IPS-NIHi11 (cell line): ENCODE measurements around the gene LRRC14B.
"Not testable (repeated sequence)": the region's sequence is repeated elsewhere in the genome, so short reads cannot be mapped to it uniquely, and the experiment has no call there.

Experiments
- DNase-seq: peaks from one replicate; pipeline ENCODE4 v3.0.0; 2012; ENCODE audit warnings: mixed read lengths, low spot score

Gene LRRC14B

DNA sequence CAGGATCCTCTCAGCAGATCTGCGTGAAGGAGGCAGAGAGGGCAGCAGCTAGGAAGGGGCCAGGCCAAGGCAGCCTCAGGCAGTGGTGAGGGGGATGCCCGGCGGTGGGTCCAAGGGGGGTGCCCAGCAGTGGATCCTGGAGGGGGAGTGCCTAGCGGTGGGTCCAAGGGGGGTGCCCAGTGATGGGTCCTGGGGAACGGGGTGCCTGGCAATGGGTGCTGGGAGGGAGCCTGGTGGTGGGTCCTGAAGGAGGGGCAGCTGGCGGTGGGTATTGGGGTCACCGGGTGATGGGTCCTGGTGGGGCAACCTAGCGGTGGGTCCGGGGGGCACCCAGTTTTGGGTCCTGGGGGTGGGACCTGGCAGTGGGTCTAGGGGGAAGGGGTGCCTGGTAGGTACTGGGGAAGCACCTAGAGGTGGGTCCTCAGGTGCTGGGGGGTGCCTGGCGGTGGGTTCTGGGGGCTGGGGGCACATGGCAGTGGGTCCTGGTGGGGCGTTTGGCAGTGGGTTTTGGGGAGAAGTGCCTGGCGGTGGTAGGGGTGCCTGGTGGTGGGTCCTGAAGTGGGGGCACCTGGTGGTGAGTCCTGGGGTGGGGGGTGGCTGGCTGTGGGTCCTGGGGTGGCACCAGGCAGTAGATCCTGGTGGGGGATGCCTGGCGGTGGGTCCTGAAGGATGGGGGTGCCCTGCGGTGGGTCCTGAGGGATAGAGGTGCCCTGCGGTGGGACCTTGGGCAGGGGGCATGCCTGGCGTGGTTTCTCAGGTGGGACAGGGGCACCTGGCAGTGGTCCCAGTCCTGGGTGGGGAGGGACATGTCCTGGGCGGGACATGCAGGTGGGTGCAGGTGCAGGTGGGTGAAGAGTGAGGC is 1.9 kb downstream of the LRRC14B start:
- no peak for DNase-seq

DNA sequence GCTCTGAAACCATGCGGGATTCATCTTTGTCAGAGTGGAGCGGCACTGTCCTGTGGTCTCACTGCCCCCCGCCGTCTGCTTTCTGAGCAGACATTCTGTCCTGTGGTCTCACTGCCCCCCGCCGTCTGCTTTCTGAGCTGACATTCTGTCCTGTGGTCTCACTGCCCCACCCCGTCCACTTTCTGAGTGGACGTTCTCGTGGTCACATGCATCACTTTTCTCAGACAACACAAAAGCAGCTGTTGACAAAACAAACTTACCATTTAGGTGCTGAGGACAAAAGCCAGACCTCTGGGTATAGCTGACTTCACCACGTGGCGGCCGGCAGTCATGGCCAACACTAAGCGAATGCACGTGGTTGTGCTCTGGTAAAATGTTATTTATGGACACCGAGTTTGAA is 2.8 kb downstream of the LRRC14B start:
- no peak for DNase-seq

DNA sequence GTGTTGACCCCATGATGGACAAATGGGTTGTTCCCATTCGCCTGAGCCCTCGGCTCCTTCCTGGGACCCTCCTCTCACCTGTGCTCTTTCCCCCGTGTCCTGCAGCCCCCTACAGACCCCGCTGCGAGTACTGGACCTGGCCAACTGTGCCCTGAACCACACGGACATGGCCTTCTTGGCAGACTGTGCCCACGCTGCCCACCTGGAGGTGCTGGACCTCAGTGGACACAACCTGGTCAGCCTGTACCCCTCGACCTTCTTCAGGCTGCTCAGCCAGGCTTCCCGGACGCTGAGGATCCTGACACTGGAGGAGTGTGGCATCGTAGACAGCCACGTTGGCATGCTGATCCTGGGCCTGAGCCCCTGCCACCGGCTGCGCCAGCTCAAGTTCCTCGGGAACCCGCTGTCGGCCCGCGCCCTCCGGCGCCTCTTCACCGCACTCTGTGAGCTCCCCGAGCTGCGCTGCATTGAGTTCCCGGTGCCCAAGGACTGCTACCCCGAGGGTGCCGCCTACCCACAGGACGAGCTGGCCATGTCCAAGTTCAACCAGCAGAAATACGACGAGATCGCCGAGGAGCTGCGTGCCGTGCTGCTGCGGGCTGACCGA is 3.4 kb downstream of the LRRC14B start:
- DNase-seq = no peak

GRCh38 chr5:195401-196160 is 4.3 kb downstream of the LRRC14B start:
- DNase-seq = peak; percentile 67

DNA sequence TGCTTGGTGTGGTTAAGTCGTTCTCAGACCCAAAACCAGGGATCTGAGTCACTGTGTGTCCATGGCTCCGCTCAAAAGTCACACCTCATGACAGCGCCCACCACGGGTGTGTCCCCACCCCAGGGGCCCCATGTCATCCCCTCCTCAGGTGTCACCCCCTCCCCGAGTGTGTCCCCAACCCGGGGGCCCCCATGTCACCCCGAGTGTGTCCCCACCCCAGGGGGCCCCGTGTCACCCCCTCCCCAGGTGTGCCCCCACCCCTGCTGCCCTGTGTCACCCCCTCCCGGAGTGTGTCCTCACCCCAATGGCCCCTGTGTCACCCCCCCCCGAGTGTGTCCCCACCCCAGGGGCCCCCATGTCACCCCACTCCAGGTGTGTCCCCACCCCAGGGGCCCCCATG is 5.1 kb downstream of the LRRC14B start:
- DNase-seq = no peak

DNA sequence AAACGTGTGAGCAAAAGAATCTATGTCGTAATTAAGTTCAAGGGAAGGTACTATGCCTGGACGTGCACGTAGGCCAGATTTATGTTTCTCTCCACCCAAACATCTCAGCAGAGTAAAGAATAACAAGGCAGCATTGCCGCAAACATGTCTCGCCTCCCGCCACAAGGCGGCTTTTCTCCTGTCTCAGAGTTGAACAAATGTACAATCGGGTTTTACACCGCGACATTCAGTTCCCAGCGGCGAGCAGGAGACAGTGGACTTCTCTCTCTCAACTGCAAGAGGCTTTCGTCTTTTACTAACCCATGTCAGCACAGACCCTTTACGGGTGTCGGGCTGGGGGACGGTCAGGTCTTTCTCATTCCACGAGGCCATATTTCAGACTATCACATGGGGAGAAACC is 5.7 kb downstream of the LRRC14B start:
- not testable (repeated sequence) for DNase-seq

DNA sequence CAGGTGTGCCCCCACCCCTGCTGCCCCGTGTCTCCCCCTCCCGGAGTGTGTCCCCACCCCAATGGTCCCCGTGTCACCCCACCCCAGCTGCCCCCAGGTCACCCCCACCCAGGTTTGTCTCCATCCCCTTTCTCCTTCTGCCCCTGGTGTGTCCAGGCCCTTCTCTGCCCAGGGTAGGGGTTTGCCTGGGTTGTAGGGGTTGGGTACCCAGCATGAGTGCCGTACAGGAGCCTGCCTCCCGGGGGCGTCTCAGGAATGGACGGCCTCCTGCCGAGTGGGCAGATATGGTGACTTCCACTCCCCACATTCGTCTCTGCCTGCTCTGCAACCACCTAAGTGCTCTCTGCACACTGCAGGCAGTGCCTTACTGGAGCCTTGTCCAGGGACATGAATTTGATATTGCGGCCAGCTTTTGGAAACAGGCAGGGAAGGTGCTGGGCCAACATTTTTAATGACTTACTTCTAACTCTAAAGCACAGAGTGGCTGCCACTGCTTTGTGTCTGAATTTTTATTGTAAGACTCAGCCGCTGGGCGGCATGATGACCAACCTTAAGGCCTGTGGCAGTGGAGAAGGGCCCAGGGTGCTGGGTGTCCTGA is 6.7 kb downstream of the LRRC14B start:
- peak; percentile 35 for DNase-seq

DNA sequence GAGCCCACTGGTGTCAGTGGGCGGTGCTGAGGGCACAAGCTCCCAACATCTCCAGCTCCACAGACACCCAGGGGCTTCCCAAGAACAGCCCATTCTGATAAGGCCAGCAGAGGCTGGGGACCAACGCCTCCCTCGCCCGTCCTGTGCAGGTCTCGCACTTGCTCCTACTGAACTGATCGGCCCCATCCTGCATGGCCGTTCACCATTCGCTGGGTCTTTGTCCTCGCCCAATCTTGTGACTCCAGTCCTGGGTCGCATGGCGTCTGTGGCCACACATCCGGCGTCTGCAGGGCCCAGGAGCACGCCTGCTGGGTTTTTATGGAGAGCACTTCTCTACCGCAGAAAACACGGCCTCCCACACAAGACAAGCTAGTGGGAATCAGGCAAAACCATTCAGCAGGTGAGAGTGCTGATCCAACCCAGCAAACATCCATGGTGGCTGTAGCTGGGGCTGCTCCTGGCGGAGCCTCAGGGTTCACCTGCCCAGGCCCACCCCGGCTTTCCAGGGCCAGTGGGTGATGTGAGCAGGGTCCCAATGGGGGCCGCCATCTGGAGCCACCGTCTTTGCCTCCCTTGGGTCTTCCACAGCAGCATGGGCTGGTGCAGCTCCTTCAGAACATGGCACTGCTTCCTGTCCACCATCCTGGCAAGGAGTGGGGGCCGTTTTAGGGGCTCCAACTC is 7.4 kb downstream of the LRRC14B start:
- DNase-seq = peak; percentile 12

DNA sequence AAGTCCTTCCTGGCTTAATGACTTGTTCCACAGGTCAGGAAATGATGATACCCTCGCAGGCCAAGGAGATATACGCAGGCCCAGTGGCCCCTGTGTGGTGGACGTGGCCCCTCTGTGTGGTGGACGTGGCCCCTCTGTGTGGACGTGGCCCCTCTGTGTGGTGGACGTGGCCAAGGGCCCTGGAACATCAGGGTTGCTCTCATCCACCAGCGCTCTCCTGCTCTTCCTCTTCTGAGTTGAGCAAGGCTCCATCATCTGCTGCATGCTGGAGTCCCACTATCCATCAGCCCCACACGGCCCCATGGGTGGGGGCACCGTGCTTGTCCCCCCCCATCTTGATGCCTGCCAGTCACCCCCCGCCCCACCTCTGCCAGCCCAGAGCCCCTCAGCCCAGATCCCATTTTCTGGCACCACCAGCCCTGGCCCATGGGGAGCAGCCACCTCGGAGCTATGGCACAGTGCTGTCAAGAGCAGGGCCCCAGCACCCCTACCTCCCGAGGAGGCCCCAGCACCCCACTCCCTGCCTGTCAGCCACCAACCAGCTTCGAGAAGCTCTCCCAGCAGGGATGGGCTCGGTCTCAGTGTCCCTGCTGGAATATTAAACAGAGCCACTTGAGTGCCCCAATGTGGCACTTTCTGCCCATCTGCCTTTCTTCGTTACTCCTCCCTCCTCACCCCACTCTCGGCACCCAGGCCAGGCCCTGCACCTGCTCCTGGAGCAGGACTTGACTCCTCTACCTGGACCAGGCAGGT is 8.1 kb downstream of the LRRC14B start:
- peak; percentile 11 for DNase-seq

DNA sequence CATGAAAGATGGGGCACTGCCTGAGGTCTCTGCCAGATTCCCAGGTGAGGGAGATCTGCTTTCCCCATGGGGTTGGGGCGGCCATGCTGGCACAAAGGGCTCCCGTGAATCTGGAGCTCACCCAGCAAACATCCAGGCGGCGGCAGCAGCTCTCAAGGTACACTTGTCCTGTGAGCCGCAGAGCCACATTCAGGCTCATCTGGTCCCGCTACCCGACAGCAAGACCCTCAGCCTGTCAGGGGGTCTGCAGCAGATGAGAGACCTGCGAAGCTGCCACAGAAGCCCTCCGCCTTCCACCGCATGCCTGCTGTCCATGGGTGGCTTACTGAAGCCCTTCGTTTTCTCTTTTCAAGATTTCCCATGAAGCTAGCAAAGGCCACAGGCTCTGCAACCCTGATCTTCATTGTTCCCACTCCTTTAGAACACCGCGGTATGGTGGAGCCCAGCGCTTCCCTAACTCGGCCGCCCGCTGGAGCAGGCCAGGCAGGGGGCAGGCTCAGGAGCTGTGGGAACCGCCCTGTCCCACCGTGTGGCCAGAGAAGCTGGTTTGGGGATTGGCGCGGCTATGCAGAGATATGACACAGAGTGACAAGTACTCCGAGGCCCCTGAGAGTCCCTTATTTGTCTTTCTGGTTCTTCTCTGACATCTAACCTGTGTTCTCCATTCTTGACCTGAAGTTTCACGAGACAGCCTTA is 8.8 kb downstream of the LRRC14B start:
- peak; percentile 50 for DNase-seq

- peak; percentile 20 for DNase-seq
Observed at GRCh38 chr5:200985-201384, 9.7 kb downstream of the LRRC14B start.

GRCh38 chr5:201672-202071 is 10.4 kb downstream of the LRRC14B start:
- no peak for DNase-seq

- DNase-seq = no peak
Observed at GRCh38 chr5:203246-203930, 12.1 kb downstream of the LRRC14B start.

DNA sequence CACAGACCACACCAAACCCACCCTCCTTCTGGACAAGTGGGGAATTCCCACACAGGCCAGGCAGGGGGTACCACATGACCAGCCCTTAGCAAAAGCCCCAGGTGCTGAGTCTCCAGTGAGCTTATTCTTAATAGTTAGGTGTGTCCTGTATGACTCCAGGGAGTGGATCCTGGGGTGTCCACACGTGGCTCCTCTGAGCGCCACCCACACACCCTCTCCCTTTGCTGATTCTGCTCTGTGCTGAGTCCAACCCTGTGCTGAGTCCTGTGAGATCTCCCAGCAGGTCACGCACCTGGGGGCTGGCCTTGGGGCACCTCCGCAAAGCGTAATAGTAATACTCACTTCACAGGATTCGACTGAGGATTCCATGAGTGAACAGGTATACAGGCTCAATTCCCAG is 12.7 kb downstream of the LRRC14B start:
- no peak for DNase-seq

GRCh38 chr5:204462-204861 is 13.2 kb downstream of the LRRC14B start:
- DNase-seq = no peak

- no peak for DNase-seq
Observed at GRCh38 chr5:204966-205670, 13.8 kb downstream of the LRRC14B start.

- peak; percentile 16 for DNase-seq
Observed at GRCh38 chr5:206406-206805, 15.1 kb downstream of the LRRC14B start.

- DNase-seq = no peak
Observed at GRCh38 chr5:206927-207536, 15.7 kb downstream of the LRRC14B start.

DNA sequence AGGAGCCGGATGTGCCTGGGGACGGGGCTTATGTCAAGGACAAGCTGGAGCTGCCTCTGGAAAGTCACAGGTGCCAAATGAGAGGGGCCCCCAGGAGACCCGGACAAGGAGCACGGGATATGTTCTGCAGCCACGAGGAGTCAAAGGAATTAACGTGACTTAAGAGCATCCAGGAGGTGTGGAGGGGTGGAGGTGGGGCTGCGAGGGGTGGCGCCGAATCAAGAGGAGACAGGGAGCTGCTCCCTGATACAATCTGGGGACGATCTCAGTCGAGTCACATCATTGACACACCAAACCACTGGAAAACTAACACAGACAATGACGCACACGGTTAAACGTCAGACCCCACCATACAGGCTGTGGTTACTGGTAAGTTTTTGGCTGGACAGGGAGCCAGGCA is 16.3 kb downstream of the LRRC14B start:
- DNase-seq = peak; percentile 14
